PC-9 (cell line): ENCODE results near the gene CHRNA3. TPM values are rescaled to one million over a fixed set of nuclear protein-coding genes. Genes with fewer than 3 reads are reported as not detected.

ENCODE experiments used
- BruUV-seq: library from RNA; stranded (reverse); fragments of 400-500 nt; replicated peaks from 2 replicates; lab custom pipeline; 2021; lab: Mats Ljungman, UMichigan
- CTCF ChIA-PET: fragments of 300-600 bp; sonication (Branson Sonifier 250); formaldehyde crosslinking; loops from one replicate; lab custom pipeline; 2022; ENCODE audit warnings: antibody characterized with exemption; lab: Charles Lee
- POLR2A ChIA-PET: fragments of 300-600 bp; sonication (Branson Sonifier 250); formaldehyde crosslinking; loops from one replicate; lab custom pipeline; 2022; ENCODE audit warnings: antibody characterized with exemption; ENCODE audit not compliant: unreplicated experiment; lab: Charles Lee
- DNase-seq, 2 experiments: peaks; one replicate each; pipeline versions ENCODE4 v3.0.0 to v3.0.0-alpha.2; 2015 to 2022; ENCODE audit warnings: mixed read lengths in 1 of 2
- H2AFZ ChIP-seq: fragments of 200-600 bp; sonication (generic); 2 replicates; pipeline ENCODE4 v1.8.1; 2017; ENCODE audit warnings: antibody characterized with exemption
- H3F3A ChIP-seq: fragments of 200-600 bp; sonication (generic); 2 replicates; pipeline ENCODE4 v1.8.1; 2017; ENCODE audit warnings: antibody characterized with exemption, mild to moderate bottlenecking, low read depth; ENCODE audit not compliant: insufficient read depth
- H3K27ac ChIP-seq: fragments of 200-600 bp; sonication (generic); 2 replicates; pipeline ENCODE4 v1.6.1; 2016; ENCODE audit warnings: mixed run types
- H3K27me3 ChIP-seq: fragments of 200-600 bp; sonication (generic); 2 replicates; pipeline ENCODE4 v1.6.1; 2016; ENCODE audit warnings: low read depth, mixed run types; ENCODE audit not compliant: insufficient read depth
- H3K36me3 ChIP-seq: fragments of 200-600 bp; sonication (generic); 2 replicates; pipeline ENCODE4 v1.6.1; 2016; ENCODE audit warnings: low read depth, mixed run types
- H3K4me1 ChIP-seq: fragments of 200-600 bp; sonication (generic); replicated peaks from 2 replicates; pipeline ENCODE4 v1.6.1; 2016; ENCODE audit warnings: mixed run types; ENCODE audit not compliant: insufficient read depth
- H3K4me2 ChIP-seq: fragments of 200-600 bp; sonication (generic); 2 replicates; pipeline ENCODE4 v1.6.1; 2017; ENCODE audit warnings: mixed run types
- H3K4me3 ChIP-seq: fragments of 200-600 bp; sonication (generic); 2 replicates; pipeline ENCODE4 v1.6.1; 2016; ENCODE audit warnings: mixed run types
- H3K79me2 ChIP-seq: fragments of 200-600 bp; sonication (generic); 2 replicates; pipeline ENCODE4 v1.6.1; 2017; ENCODE audit warnings: low read depth, mixed run types
- H3K9me2 ChIP-seq: fragments of 200-600 bp; sonication (generic); 2 replicates; pipeline ENCODE4 v1.8.1; 2017; ENCODE audit warnings: mild to moderate bottlenecking; ENCODE audit not compliant: insufficient read depth
- H3K9me3 ChIP-seq: fragments of 200-600 bp; sonication (generic); 2 replicates; pipeline ENCODE4 v1.8.1; 2016; ENCODE audit warnings: low read depth; ENCODE audit not compliant: insufficient read depth
- H4K20me1 ChIP-seq: fragments of 200-600 bp; sonication (generic); 2 replicates; pipeline ENCODE4 v1.8.1; 2017; ENCODE audit not compliant: insufficient read depth
- EZH2 ChIP-seq: fragments of 200-600 bp; sonication (generic); IDR thresholded peaks from 2 replicates; pipeline ENCODE4 v1.8.0; 2017; ENCODE audit warnings: antibody characterized with exemption, low read depth
- intact Hi-C: fragments of 100-400 bp; cut with micrococcal nuclease; formaldehyde crosslinking; loops from one replicate; pipeline ENCODE4 v1.10.0; 2022; ENCODE audit not compliant: unreplicated experiment
- total RNA-seq: library from RNA; stranded (reverse); gene quantifications from 2 replicates; pipeline ENCODE4 v1.2.3, GENCODE V29; 2021
- TF ChIP-seq, protein P1 (sequence below): fragments of 200-600 bp; sonication (generic); conservative IDR thresholded peaks from 2 replicates; pipeline ENCODE4 v1.6.1; 2017; ENCODE audit warnings: mixed run types, antibody characterized with exemption, mild to moderate bottlenecking, moderate library complexity

CHRNA3 gene
- total RNA-seq, 1 experiment from 2014 or later: not detected

DNA sequence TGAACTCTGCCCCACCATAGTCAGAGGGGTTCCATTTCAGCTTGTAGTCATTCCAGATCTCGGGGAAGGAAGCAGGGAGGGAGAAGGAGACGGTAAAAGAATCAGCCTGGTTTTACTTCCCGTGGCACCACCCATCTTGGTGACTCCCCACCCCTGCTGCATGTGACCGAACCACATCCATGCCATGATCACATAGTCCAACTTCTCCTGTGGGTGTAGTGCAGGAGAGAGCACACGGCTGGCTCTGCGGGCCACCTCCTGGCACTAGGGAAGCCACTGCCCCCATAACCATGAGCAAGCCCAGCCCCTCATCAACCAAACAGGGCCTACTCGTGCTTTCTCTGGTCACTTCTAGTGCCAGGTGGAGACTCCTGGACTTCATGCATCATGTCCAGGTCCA is 3.7 kb downstream of the CHRNA3 start:
- H3K9me3 ChIP-seq: no peaks in the 10 kb centered on the region
- H3K36me3 ChIP-seq: no peaks in the 10 kb centered on the region
- DNase-seq: no peak
- no peak overlapping the region for H3K4me2 ChIP-seq
- H3K4me1 ChIP-seq: no peaks in the 10 kb centered on the region
- ChIA-PET POLR2A (no interaction called here), CTCF (no interaction called here)
- H3F3A ChIP-seq: no peaks in the 10 kb centered on the region
- no peaks in the 10 kb centered on the region for H3K79me2 ChIP-seq
- no peak for TF ChIP-seq EZH2
- TF ChIP-seq, protein P1, sequence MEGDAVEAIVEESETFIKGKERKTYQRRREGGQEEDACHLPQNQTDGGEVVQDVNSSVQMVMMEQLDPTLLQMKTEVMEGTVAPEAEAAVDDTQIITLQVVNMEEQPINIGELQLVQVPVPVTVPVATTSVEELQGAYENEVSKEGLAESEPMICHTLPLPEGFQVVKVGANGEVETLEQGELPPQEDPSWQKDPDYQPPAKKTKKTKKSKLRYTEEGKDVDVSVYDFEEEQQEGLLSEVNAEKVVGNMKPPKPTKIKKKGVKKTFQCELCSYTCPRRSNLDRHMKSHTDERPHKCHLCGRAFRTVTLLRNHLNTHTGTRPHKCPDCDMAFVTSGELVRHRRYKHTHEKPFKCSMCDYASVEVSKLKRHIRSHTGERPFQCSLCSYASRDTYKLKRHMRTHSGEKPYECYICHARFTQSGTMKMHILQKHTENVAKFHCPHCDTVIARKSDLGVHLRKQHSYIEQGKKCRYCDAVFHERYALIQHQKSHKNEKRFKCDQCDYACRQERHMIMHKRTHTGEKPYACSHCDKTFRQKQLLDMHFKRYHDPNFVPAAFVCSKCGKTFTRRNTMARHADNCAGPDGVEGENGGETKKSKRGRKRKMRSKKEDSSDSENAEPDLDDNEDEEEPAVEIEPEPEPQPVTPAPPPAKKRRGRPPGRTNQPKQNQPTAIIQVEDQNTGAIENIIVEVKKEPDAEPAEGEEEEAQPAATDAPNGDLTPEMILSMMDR: no peak
- BruUV-seq: no TSS peak
- no peak overlapping the region for H3K27ac ChIP-seq
- H3K4me3 ChIP-seq: no peak overlapping the region
- peaks cover 5% of the 10 kb centered on the region; the same call in 1 of the 2 replicates for H3K27me3 ChIP-seq
- intact Hi-C loops: loop anchor here (5.0 kb wide), 1 partner anchor 135 kb away; no protein-coding TSS in a partner anchor
- H2AFZ ChIP-seq: no peak overlapping the region
- H4K20me1 ChIP-seq: no peaks in the 10 kb centered on the region
- H3K9me2 ChIP-seq: no peaks in the 10 kb centered on the region

DNA sequence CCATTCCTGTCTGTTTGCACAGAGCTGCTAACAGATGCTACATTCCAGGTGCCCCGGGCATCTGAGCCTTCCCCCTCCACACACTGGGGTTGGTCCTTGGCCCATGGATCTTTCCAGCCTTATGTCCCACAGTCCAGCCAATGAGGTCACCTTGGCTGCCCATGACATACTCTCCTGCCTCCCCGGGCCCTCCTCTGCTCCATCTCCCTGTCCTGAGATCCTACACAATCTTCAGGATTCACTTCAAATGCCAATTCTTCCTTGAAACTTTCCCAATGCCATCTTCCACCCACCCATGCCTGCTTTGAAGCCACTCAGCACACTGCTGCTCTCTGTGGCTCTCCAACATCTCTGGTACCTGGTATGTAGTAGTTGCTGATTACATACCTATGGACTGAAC is 4.3 kb downstream of the CHRNA3 start:
- no peaks in the 10 kb centered on the region for H3K4me1 ChIP-seq
- TF ChIP-seq, protein P1: no peak
- no peak for TF ChIP-seq EZH2
- no TSS peak for BruUV-seq
- H3K4me2 ChIP-seq: no peak overlapping the region
- no peaks in the 10 kb centered on the region for H3K79me2 ChIP-seq
- no peaks in the 10 kb centered on the region for H3K36me3 ChIP-seq
- H3K9me3 ChIP-seq: no peaks in the 10 kb centered on the region
- H3K27ac ChIP-seq: no peak overlapping the region
- no peak overlapping the region for H3K4me3 ChIP-seq
- peaks cover 3% of the 10 kb centered on the region; the same call in 1 of the 2 replicates for H3K27me3 ChIP-seq
- no peaks in the 10 kb centered on the region for H4K20me1 ChIP-seq
- intact Hi-C loops: loop anchor here (5.0 kb wide), 1 partner anchor 136 kb away; no protein-coding TSS in a partner anchor
- DNase-seq: no peak
- CTCF ChIA-PET: no interaction called here
- POLR2A ChIA-PET: no interaction called here
- no peaks in the 10 kb centered on the region for H3F3A ChIP-seq
- no peak overlapping the region for H2AFZ ChIP-seq
- H3K9me2 ChIP-seq: no peaks in the 10 kb centered on the region

DNA sequence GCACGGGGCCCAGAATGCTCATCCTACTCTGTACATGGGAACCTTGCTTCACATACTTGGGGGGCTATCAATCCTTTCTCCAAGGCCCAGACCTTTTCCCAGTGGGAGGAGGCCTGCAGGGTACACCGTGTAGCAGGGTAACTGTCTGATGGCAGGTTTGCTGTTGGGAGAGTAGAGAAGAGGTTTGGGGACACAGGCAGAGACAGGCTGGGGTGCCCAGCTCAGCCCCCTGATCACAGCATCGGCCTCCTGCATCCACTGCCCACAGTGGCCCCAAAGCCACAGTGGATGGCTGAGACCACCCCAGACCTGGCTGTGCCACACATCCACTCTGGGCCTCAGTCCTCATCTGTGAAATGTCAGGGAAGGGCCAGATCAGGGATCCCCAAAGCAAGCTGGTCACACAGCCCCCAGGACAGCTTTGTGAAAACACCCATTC is 5.6 kb downstream of the CHRNA3 start:
- no peaks in the 10 kb centered on the region for H3K36me3 ChIP-seq
- H3K27ac ChIP-seq: no peak overlapping the region
- no TSS peak for BruUV-seq
- H3K9me2 ChIP-seq: no peaks in the 10 kb centered on the region
- TF ChIP-seq EZH2: no peak
- TF ChIP-seq, protein P1: no peak
- intact Hi-C loops: loop anchor here (5.0 kb wide), 1 partner anchor 137 kb away; no protein-coding TSS in a partner anchor
- DNase-seq: no peak
- H3F3A ChIP-seq: no peaks in the 10 kb centered on the region
- no peaks in the 10 kb centered on the region for H3K4me1 ChIP-seq
- H4K20me1 ChIP-seq: no peaks in the 10 kb centered on the region
- POLR2A ChIA-PET: no interaction called here
- H3K9me3 ChIP-seq: no peaks in the 10 kb centered on the region
- no peak overlapping the region for H3K4me2 ChIP-seq
- peaks cover 6% of the 10 kb centered on the region; the same call in 1 of the 2 replicates for H3K27me3 ChIP-seq
- H2AFZ ChIP-seq: no peak overlapping the region
- H3K4me3 ChIP-seq: no peak overlapping the region
- CTCF ChIA-PET: interaction anchor here (0.7 kb wide), 1 partner anchor 94 kb away, joined by 3 read pairs; no protein-coding TSS in a partner anchor
- H3K79me2 ChIP-seq: no peaks in the 10 kb centered on the region
